ENCODE results near the gene PRKCE. TPM values are rescaled to one million over a fixed set of nuclear protein-coding genes. Genes with fewer than 3 reads are reported as not detected.
A peak's percentile ranks its signal among the peaks of the same experiment; 100 is the strongest.

The PRKCE gene
- total and polyA plus RNA-seq, 2 of the 8 experiments (the other 6 are each of a cell fraction or from before 2014, with no cell fraction given): 0.54 to 2.1 TPM

DNA sequence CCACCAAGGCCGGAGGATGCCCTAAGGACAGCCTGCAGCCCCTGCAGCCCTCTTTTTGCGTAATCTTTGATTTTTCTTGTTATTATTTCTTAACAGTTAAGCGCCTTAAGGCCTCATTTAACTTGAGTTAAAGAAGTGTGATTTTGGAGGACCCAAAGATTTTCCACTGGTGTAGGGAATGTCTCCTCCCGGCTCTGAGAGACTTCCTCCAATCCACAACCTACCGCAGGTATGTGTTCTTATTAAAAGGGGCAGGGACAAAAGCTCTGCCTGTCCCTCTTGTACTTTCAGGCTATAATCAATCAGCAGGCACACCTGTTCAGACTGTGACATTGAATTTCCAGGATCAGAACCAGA is 285.1 kb downstream of the PRKCE start:
- WGBS, 2 experiments (ENCODE audit: extremely low coverage in 1 of 2, insufficient coverage in 1 of 2, insufficient read length in 1 of 2, insufficient replicate concordance in 2 of 2, low coverage in 1 of 2, low lambda C conversion rate in 2 of 2, missing lambda C conversion rate in 1 of 2): 65% methylated on average over 5 of the region's 5 CpGs; no CpG with 5 or more reads in 1 of the 2 experiments
- ChIA-PET POLR2A (ENCODE audit: partially characterized antibody) (no interaction called here), CTCF (ENCODE audit: partially characterized antibody) (interaction anchor here (0.6 to 3.8 kb wide), 28 partner anchors 9 to 299 kb away, joined by 3 to 14 read pairs (median 4); no protein-coding TSS in a partner anchor)
- Histone ChIP-seq H3K4me1 (replicated peaks in 1 of 4; ENCODE audit: control insufficient read depth in 3 of 4, insufficient read depth in 4 of 4, low read length in 3 of 4) (peaks cover 0 to 2% (median 0%) of the 10 kb centered on the region in 4 experiments; a peak in 2 of 7 replicates), H3K23ac (ENCODE audit: insufficient read length) (no peak overlapping the region), H4K91ac (replicated peaks; ENCODE audit: insufficient read length, low read length) (no peak overlapping the region), H4K8ac (ENCODE audit: extremely low read depth, insufficient read depth, low read length) (no peak overlapping the region), H2BK15ac (ENCODE audit: low read length) (no peak overlapping the region), H3K56ac (replicated peaks; ENCODE audit: insufficient read length, low read depth, low read length) (no peak overlapping the region), H3K4ac (replicated peaks; ENCODE audit: insufficient read length, low read depth, low read length) (no peak overlapping the region), H3K23me2 (ENCODE audit: low read depth, low read length) (no peaks in the 10 kb centered on the region), H3K4me2 (ENCODE audit: insufficient read depth in 1 of 2, low read depth in 2 of 2, low read length in 2 of 2) (no peak overlapping the region), H2BK120ac (replicated peaks; ENCODE audit: low read depth, low read length) (no peak overlapping the region), H3K27ac (ENCODE audit: low read depth, low read length) (no peak overlapping the region), H3K79me2 (ENCODE audit: control insufficient read depth in 1 of 2, insufficient read depth in 2 of 2, low read length in 2 of 2) (no peaks in the 10 kb centered on the region), H4K5ac (ENCODE audit: insufficient read length, low read depth, low read length) (no peak overlapping the region), H3K14ac (ENCODE audit: insufficient read length) (no peak overlapping the region), H3K4me3 (ENCODE audit: extremely low read depth in 1 of 4, insufficient read depth in 2 of 4, low read depth in 3 of 4, low read length in 4 of 4) (no peak overlapping the region), H2BK12ac (ENCODE audit: low read depth, low read length) (no peak overlapping the region), H3K9ac (replicated peaks in 1 of 4; ENCODE audit: extremely low read depth in 1 of 4, low read depth in 3 of 4, low read length in 3 of 4) (no peak overlapping the region), H3K36me3 (ENCODE audit: control insufficient read depth in 2 of 4, insufficient read depth in 4 of 4, low read length in 3 of 4) (no peaks in the 10 kb centered on the region), H2BK5ac (ENCODE audit: low read depth, low read length) (no peak overlapping the region), H3K27me3 (replicated peaks in 1 of 4; ENCODE audit: control insufficient read depth in 3 of 4, extremely low read depth in 1 of 4, insufficient read depth in 3 of 4, low read length in 3 of 4) (no peaks in the 10 kb centered on the region), H2BK20ac (ENCODE audit: low read length) (no peak overlapping the region), H3K18ac (ENCODE audit: extremely low read depth, low read length) (no peak overlapping the region), H4K20me1 (replicated peaks in 1 of 2; ENCODE audit: control insufficient read depth in 1 of 2, insufficient read depth in 2 of 2, low read length in 2 of 2) (peaks cover 0 to 1% of the 10 kb centered on the region in 2 experiments), H3K79me1 (ENCODE audit: low read depth, low read length) (no peaks in the 10 kb centered on the region), H2AK5ac (ENCODE audit: low read depth, low read length) (no peak overlapping the region), H2AFZ (ENCODE audit: low read length) (no peak overlapping the region), H3K9me3 (ENCODE audit: insufficient read depth in 2 of 2, low read depth in 1 of 2, low read length in 1 of 2) (no peaks in the 10 kb centered on the region)
- DNase-seq (ENCODE audit: low read depth in 1 of 2, low spot score in 2 of 2) (no peak), FAIRE-seq (no peak)
- TF ChIP-seq SP4 (IDR thresholded peaks at IDR 0.05; ENCODE audit: low read length) (no peak), CBX8 (IDR thresholded peaks at IDR 0.05; ENCODE audit: borderline replicate concordance, low read depth, low read length) (no peak), CEBPB (IDR thresholded peaks at IDR 0.05; ENCODE audit: low read depth, low read length) (0 out of 2 replicates have a peak, but pooled peaks have one; percentile 8), TEAD4 (IDR thresholded peaks at IDR 0.05; ENCODE audit: low read depth, low read length) (0 out of 2 replicates have a peak, but pooled peaks have one; percentile 0), RBBP5 (IDR thresholded peaks at IDR 0.05; ENCODE audit: borderline replicate concordance, low read depth, low read length) (no peak), RFX5 (IDR thresholded peaks at IDR 0.05; ENCODE audit: borderline replicate concordance, low read depth, low read length) (no peak), SP1 (IDR thresholded peaks at IDR 0.05; ENCODE audit: low read depth, low read length) (no peak)
